GM12878 (cell line): ENCODE data around the gene CHMP4B. TPM values are rescaled to one million over a fixed set of nuclear protein-coding genes. Genes with fewer than 3 reads are reported as not detected.

Experiments used
- ATAC-seq: fragments of 200-7000 bp; cut with Tn5 transposase; 3 replicates; pipeline ENCODE4 v1.9.1; 2020; ENCODE audit warnings: mild to moderate bottlenecking, moderate library complexity
- BruUV-seq: library from RNA; stranded (reverse); fragments of 400-500 nt; replicated peaks from 2 replicates; lab custom pipeline; 2021; lab: Mats Ljungman, UMichigan
- CTCF ChIA-PET: fragments of 300-600 bp; sonication (Branson Sonifier 250); formaldehyde crosslinking; extraction: SDS; loops from one replicate; lab custom pipeline; 2021; ENCODE audit warnings: inconsistent platforms; lab: Yijun Ruan, JAX
- POLR2A ChIA-PET: fragments of 350-600 bp; formaldehyde crosslinking; extraction: SDS; loops from one replicate; lab custom pipeline; 2021; ENCODE audit warnings: inconsistent platforms; lab: Charles Lee
- RAD21 ChIA-PET: fragments of 300-600 bp; sonication (Branson Sonifier 250); formaldehyde crosslinking; loops from one replicate; lab custom pipeline; 2023; ENCODE audit warnings: antibody characterized with exemption; ENCODE audit not compliant: unreplicated experiment; lab: Charles Lee
- SMC1A ChIA-PET: fragments of 300-600 bp; sonication (Branson Sonifier 250); formaldehyde crosslinking; loops from one replicate; lab custom pipeline; 2023; ENCODE audit not compliant: unreplicated experiment, uncharacterized antibody; lab: Charles Lee
- DNase-seq: peaks from one replicate; pipeline ENCODE4 v3.0.0-alpha.2; 2011; ENCODE audit warnings: low read depth, low spot score
- FAIRE-seq: peaks from 3 replicates; lab custom pipeline; 2011; peaks lifted over from hg19 to GRCh38; lab: Jason Lieb, UNC
- H2AFZ ChIP-seq: 2 replicates; pipeline ENCODE4 v1.6.0; 2011; ENCODE audit warnings: low read depth, low read length, control low read depth; ENCODE audit not compliant: control insufficient read depth
- H3K27ac ChIP-seq: 2 replicates; pipeline ENCODE4 v1.5.1; 2011; ENCODE audit warnings: control low read depth; ENCODE audit not compliant: control insufficient read depth, insufficient read depth
- H3K27me3 ChIP-seq, 2 experiments: replicated peaks in 1 of 2; 2 replicates each; pipeline versions ENCODE4 v1.6.0 to v1.6.1; 2011; ENCODE audit warnings: low read length in 1 of 2; ENCODE audit not compliant: control insufficient read depth in 2 of 2, insufficient read depth in 2 of 2
- H3K36me3 ChIP-seq, 2 experiments: 2 replicates each; pipeline ENCODE4 v1.5.1; 2011; ENCODE audit warnings: low read length in 1 of 2; ENCODE audit not compliant: control insufficient read depth in 2 of 2, insufficient read depth in 2 of 2
- H3K4me1 ChIP-seq: 2 replicates; pipeline ENCODE4 v1.6.1; 2011; ENCODE audit warnings: mild to moderate bottlenecking, low read length, moderate library complexity, mixed read lengths; ENCODE audit not compliant: control insufficient read depth, insufficient read depth
- H3K4me2 ChIP-seq: 2 replicates; pipeline ENCODE4 v1.6.0; 2011; ENCODE audit warnings: control low read depth; ENCODE audit not compliant: control insufficient read depth, insufficient read depth
- H3K4me3 ChIP-seq: fragments of 200-600 bp; sonication (generic); 2 replicates; pipeline ENCODE4 v1.5.1; 2016
- H3K79me2 ChIP-seq: 2 replicates; pipeline ENCODE4 v1.6.0; 2011; ENCODE audit warnings: low read length; ENCODE audit not compliant: control insufficient read depth, insufficient read depth
- H3K9ac ChIP-seq: 2 replicates; pipeline ENCODE4 v1.8.0; 2011; ENCODE audit warnings: low read length, control low read depth, mixed read lengths; ENCODE audit not compliant: control insufficient read depth, insufficient read depth
- H3K9me3 ChIP-seq: replicated peaks from 3 replicates; pipeline ENCODE4 v1.5.1; 2011; ENCODE audit warnings: mild to moderate bottlenecking, low read length; ENCODE audit not compliant: control insufficient read depth, insufficient read depth
- H4K20me1 ChIP-seq: 2 replicates; pipeline ENCODE4 v1.6.0; 2011; ENCODE audit not compliant: control insufficient read depth, insufficient read depth
- CBX5 ChIP-seq: sonication (generic); IDR thresholded peaks from 2 replicates; pipeline ENCODE4 v1.6.1; 2016; ENCODE audit warnings: low read depth, moderate library complexity, mild to moderate bottlenecking, inconsistent platforms
- CHD1 ChIP-seq: IDR thresholded peaks from 2 replicates; pipeline ENCODE4 v1.6.1; 2012; ENCODE audit warnings: low read depth, low read length, improper control_type of control experiment
- EP300 ChIP-seq, 2 experiments: fragments of 150-350 bp in 1 of 2; IDR thresholded peaks; 2 replicates each; pipeline ENCODE4 v1.6.1; 2011 to 2012; ENCODE audit warnings: low read depth in 2 of 2, low read length in 2 of 2, borderline replicate concordance in 1 of 2, improper control_type of control experiment in 1 of 2, inconsistent platforms in 1 of 2; ENCODE audit not compliant: control insufficient read depth in 1 of 2
- FOXK2 ChIP-seq: fragments of 450-650 bp; IDR thresholded peaks from 2 replicates; pipeline ENCODE4 v1.6.1; 2017; ENCODE audit warnings: mild to moderate bottlenecking, moderate library complexity
- HDGF ChIP-seq: fragments of 450-650 bp; IDR thresholded peaks from 2 replicates; pipeline ENCODE4 v1.6.1; 2016; ENCODE audit warnings: antibody characterized with exemption
- KLF5 ChIP-seq: fragments of 450-650 bp; IDR thresholded peaks from 2 replicates; pipeline ENCODE4 v1.6.1; 2014; ENCODE audit warnings: mild to moderate bottlenecking; ENCODE audit not compliant: partially characterized antibody
- NBN ChIP-seq: fragments of 450-650 bp; IDR thresholded peaks from 2 replicates; pipeline ENCODE4 v1.6.1; 2016
- POU2F2 ChIP-seq: IDR thresholded peaks from 3 replicates; pipeline ENCODE4 v1.6.1; 2011; ENCODE audit warnings: low read depth, mild to moderate bottlenecking, low read length, borderline replicate concordance
- RELA ChIP-seq: fragments of 450-650 bp; IDR thresholded peaks from 2 replicates; pipeline ENCODE4 v1.8.0; 2014; ENCODE audit warnings: borderline replicate concordance; ENCODE audit not compliant: partially characterized antibody
- SIN3A ChIP-seq: IDR thresholded peaks from 2 replicates; pipeline ENCODE4 v1.6.1; 2012; ENCODE audit warnings: low read depth, low read length, improper control_type of control experiment
- SMAD5 ChIP-seq: IDR thresholded peaks from 2 replicates; pipeline ENCODE4 v1.6.1; 2016; ENCODE audit warnings: antibody characterized with exemption, low read depth
- SREBF1 ChIP-seq: IDR thresholded peaks from 2 replicates; pipeline ENCODE4 v1.6.1; 2012; ENCODE audit warnings: mild to moderate bottlenecking, low read length
- SRF ChIP-seq, 2 experiments: IDR thresholded peaks; 2 replicates each; pipeline ENCODE4 v1.6.1; 2011; ENCODE audit warnings: low read depth in 2 of 2, low read length in 2 of 2, mild to moderate bottlenecking in 1 of 2, moderate library complexity in 1 of 2
- YY1 ChIP-seq: IDR thresholded peaks from 2 replicates; pipeline ENCODE4 v1.6.1; 2011; ENCODE audit warnings: low read depth, mild to moderate bottlenecking, low read length
- ZBED1 ChIP-seq: IDR thresholded peaks from 2 replicates; pipeline ENCODE4 v1.6.1; 2016; ENCODE audit warnings: borderline replicate concordance
- WGBS: methylation state at CpG from one replicate; pipeline ENCODE4 v1.1.6; 2016; ENCODE audit warnings: low lambda C conversion rate; ENCODE audit not compliant: insufficient replicate concordance, insufficient coverage; ENCODE audit errors: missing lambda C conversion rate; 5-methylcytosine and 5-hydroxymethylcytosine counted together
- in situ Hi-C: fragments of 300-500 bp; cut with MboI; formaldehyde crosslinking; loops from 9 replicates; pipeline ENCODE4 v1.14.3; 2018; ENCODE audit warnings: mixed read lengths
- intact Hi-C: fragments of 100-400 bp; cut with micrococcal nuclease; formaldehyde crosslinking; loops from one replicate; pipeline ENCODE4 v1.14.2; 2022; ENCODE audit not compliant: unreplicated experiment
- polyA plus RNA-seq, 11 experiments: library from polyadenylated mRNA; depleted of rRNA in 4 of 11; unstranded in 6 of 11; stranded (reverse) in 5 of 11; fragments of >200 nt; fragmentation: Nextera tagmentation in 4 of 11; fragmentation: Illumina TruSeq in 1 of 11; extraction: Ambion mirVana in 4 of 11; extraction: Trizol in 1 of 11; gene quantifications; 1 replicate in 1 of 11; 2 replicates in 10 of 11; pipeline versions ENCODE4 v1.2.1 to v1.2.3, GENCODE V29; 2011 to 2016; ENCODE audit warnings: inconsistent platforms in 2 of 11, missing spikeins in 2 of 11, low read depth in 1 of 11
- total RNA-seq, 4 experiments: library from RNA; depleted of rRNA in 3 of 4; stranded (reverse); fragments of >200 nt in 3 of 4; fragmentation: Illumina TruSeq in 1 of 4; extraction: Trizol in 1 of 4; gene quantifications; 2 replicates each; pipeline versions ENCODE4 v1.2.1 to v1.2.3, GENCODE V29; 2013 to 2021
- TF ChIP-seq, protein P1 (sequence below): fragments of 450-650 bp; IDR thresholded peaks from 2 replicates; pipeline ENCODE4 v1.6.1; 2018; ENCODE audit warnings: mild to moderate bottlenecking, low read depth, moderate library complexity; ENCODE audit not compliant: partially characterized antibody
- TF ChIP-seq, protein P2 (sequence below): fragments of 450-650 bp; IDR thresholded peaks from 2 replicates; pipeline ENCODE4 v1.6.1; 2017; ENCODE audit warnings: borderline replicate concordance

The CHMP4B gene
- total and polyA plus RNA-seq, 10 of the 15 experiments (the other 5 are each of a cell fraction or from before 2014, with no cell fraction given): 4.2 to 118 (median 49.6) TPM

DNA sequence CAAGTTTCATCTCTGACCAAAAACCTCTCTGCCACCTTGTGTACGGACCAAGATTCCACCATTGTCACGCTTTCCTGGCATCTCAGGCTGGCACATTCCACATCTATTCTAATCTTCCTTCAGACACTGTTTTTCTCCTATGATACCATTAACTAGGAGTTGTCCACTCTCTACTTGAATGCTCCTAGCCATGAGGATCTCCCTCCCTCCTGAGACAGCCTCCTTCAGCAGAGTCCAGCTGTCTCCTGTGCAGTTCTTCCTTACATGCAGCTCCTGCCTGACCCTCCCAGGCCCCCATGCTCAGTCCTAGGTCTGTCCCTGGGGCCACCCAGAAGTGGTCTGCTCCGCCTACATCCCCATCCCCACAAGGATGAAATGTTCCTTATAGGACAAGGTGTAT, 90.9 kb downstream of the CHMP4B start:
- intact Hi-C loops (no loop called here), in situ Hi-C loops (no loop called here)
- RAD21 ChIA-PET: no interaction called here
- H4K20me1 ChIP-seq: no peaks in the 10 kb centered on the region
- H3K36me3 ChIP-seq: no peaks in the 10 kb centered on the region
- POLR2A ChIA-PET: no interaction called here
- no peak for ATAC-seq
- no peak overlapping the region for H3K27ac ChIP-seq
- SMC1A ChIA-PET: no interaction called here
- no peaks in the 10 kb centered on the region for H3K27me3 ChIP-seq
- WGBS: 83% methylated on average over 3 of the region's 3 CpGs
- no peaks in the 10 kb centered on the region for H3K79me2 ChIP-seq
- H3K4me3 ChIP-seq: no peak overlapping the region
- H3K4me2 ChIP-seq: no peak overlapping the region
- no peak overlapping the region for H2AFZ ChIP-seq
- CTCF ChIA-PET: no interaction called here
- H3K9me3 ChIP-seq: no peaks in the 10 kb centered on the region
- no peaks in the 10 kb centered on the region for H3K4me1 ChIP-seq
- TF ChIP-seq NBN (no peak), SMAD5 (no peak), YY1 (no peak), EP300 (IDR thresholded peaks at IDR 0.05; ENCODE audit: borderline replicate concordance in 1 of 2, control insufficient read depth in 1 of 2, low read depth in 2 of 2, low read length in 2 of 2) (no peak), FOXK2 (no peak), CBX5 (no peak), SREBF1 (no peak), POU2F2 (no peak), CHD1 (no peak), SIN3A (no peak), SRF (IDR thresholded peaks at IDR 0.05; ENCODE audit: low read depth in 2 of 2, low read length in 2 of 2) (no peak), ZBED1 (no peak), HDGF (no peak), RELA (no peak), KLF5 (no peak)
- TF ChIP-seq, protein P1, sequence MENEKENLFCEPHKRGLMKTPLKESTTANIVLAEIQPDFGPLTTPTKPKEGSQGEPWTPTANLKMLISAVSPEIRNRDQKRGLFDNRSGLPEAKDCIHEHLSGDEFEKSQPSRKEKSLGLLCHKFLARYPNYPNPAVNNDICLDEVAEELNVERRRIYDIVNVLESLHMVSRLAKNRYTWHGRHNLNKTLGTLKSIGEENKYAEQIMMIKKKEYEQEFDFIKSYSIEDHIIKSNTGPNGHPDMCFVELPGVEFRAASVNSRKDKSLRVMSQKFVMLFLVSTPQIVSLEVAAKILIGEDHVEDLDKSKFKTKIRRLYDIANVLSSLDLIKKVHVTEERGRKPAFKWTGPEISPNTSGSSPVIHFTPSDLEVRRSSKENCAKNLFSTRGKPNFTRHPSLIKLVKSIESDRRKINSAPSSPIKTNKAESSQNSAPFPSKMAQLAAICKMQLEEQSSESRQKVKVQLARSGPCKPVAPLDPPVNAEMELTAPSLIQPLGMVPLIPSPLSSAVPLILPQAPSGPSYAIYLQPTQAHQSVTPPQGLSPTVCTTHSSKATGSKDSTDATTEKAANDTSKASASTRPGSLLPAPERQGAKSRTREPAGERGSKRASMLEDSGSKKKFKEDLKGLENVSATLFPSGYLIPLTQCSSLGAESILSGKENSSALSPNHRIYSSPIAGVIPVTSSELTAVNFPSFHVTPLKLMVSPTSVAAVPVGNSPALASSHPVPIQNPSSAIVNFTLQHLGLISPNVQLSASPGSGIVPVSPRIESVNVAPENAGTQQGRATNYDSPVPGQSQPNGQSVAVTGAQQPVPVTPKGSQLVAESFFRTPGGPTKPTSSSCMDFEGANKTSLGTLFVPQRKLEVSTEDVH: no peak
- TF ChIP-seq, protein P2, sequence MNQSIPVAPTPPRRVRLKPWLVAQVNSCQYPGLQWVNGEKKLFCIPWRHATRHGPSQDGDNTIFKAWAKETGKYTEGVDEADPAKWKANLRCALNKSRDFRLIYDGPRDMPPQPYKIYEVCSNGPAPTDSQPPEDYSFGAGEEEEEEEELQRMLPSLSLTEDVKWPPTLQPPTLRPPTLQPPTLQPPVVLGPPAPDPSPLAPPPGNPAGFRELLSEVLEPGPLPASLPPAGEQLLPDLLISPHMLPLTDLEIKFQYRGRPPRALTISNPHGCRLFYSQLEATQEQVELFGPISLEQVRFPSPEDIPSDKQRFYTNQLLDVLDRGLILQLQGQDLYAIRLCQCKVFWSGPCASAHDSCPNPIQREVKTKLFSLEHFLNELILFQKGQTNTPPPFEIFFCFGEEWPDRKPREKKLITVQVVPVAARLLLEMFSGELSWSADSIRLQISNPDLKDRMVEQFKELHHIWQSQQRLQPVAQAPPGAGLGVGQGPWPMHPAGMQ: no peak
- TF ChIP-seq, all 136 proteins: peak for 0
- no peak overlapping the region for H3K9ac ChIP-seq
- FAIRE-seq (no peak), DNase-seq (no peak)
- BruUV-seq: no TSS peak
